Measurements from ENCODE around the gene CFAP97D1. TPM values are rescaled to one million over a fixed set of nuclear protein-coding genes. Genes with fewer than 3 reads are reported as not detected.
A peak's percentile ranks its signal among the peaks of the same experiment; 100 is the strongest.

Gene CFAP97D1
- polyA plus RNA-seq, 2 of the 4 experiments (the other 2 are of a cell fraction), result not detected

DNA sequence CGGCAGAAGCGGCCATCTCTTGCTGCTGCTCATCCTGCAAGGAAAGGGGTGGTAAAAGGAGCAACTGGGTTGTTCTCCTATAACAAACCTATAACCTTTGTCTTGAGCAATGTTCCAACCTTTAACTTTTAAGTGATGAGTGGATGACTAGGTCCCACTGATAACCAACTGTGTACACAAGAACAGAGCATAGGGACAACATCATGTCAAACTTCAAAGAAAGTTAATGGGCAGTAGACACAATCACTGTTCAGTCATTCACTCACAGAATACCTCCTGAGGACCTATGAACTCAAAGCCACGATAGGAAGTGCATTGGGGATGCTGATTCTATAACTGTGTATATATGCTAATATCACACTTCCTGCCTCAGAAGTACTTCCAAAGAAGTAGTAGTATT is 21.6 kb downstream of the CFAP97D1 start:
- FAIRE-seq, result peak; percentile 46
- 81% methylated on average over 3 of the region's 3 CpGs for WGBS (ENCODE audit: missing lambda C conversion rate)
- ChIA-PET POLR2A (no interaction called here), CTCF (interaction anchor here (1.2 to 1.7 kb wide), 2 partner anchors 29 to 44 kb away, joined by 4 to 7 read pairs; no protein-coding TSS in a partner anchor)
- no peaks in the 10 kb centered on the region for H3K4me1 ChIP-seq
- DNase-seq (ENCODE audit: low read depth in 1 of 2, low spot score in 1 of 2), result no peak
- H3K27ac ChIP-seq, result no peak overlapping the region
- H3K4me3 ChIP-seq, result no peak overlapping the region
- no peak for ATAC-seq
- H3K9me3 ChIP-seq, result peaks cover 16% of the 10 kb centered on the region; the same call in 2 of the 3 replicates
- no peak overlapping the region for H3K4me2 ChIP-seq
- TF ChIP-seq BHLHE40 (IDR thresholded peaks at IDR 0.05; ENCODE audit: low read depth, low read length), result no peak
- no peak for TF ChIP-seq TFCP2L1 (CRISPR knock-in tag; IDR thresholded peaks at IDR 0.05)
- no peak for TF ChIP-seq KDM1A (IDR thresholded peaks at IDR 0.05; ENCODE audit: low read depth)
- TF ChIP-seq FOXS1 (CRISPR knock-in tag; IDR thresholded peaks at IDR 0.05), result no peak
- no peak for TF ChIP-seq FOSL2 (IDR thresholded peaks at IDR 0.05)
- TF ChIP-seq FOSL2 (CRISPR knock-in tag; IDR thresholded peaks at IDR 0.05), result no peak
- TF ChIP-seq SMC3 (IDR thresholded peaks at IDR 0.05), result no peak
- no peak for TF ChIP-seq CEBPB (IDR thresholded peaks at IDR 0.05)
- no peak for TF ChIP-seq USF2 (IDR thresholded peaks at IDR 0.05)
- no peak for TF ChIP-seq ZNF302 (CRISPR knock-in tag; IDR thresholded peaks at IDR 0.05)
- TF ChIP-seq TP53 (CRISPR knock-in tag; IDR thresholded peaks at IDR 0.05), result no peak
- no peak for TF ChIP-seq CHD4 (IDR thresholded peaks at IDR 0.05; ENCODE audit: borderline replicate concordance)
- TF ChIP-seq RFX5 (IDR thresholded peaks at IDR 0.05), result no peak
- no peak for TF ChIP-seq GATA3 (IDR thresholded peaks at IDR 0.05; ENCODE audit: borderline replicate concordance)
- no peak for TF ChIP-seq RCOR1 (IDR thresholded peaks at IDR 0.05; ENCODE audit: low read depth, low read length)
- no peak for TF ChIP-seq CBX2 (IDR thresholded peaks at IDR 0.05; ENCODE audit: borderline replicate concordance, low read depth)
- TF ChIP-seq ZC3H11A (IDR thresholded peaks at IDR 0.05), result no peak
- TF ChIP-seq POLR2A (IDR thresholded peaks at IDR 0.05; ENCODE audit: low read length), result no peak
- no peak for TF ChIP-seq PBX3 (IDR thresholded peaks at IDR 0.05)
- TF ChIP-seq RNF2 (IDR thresholded peaks at IDR 0.05; ENCODE audit: borderline replicate concordance, low read depth), result no peak
- TF ChIP-seq HEYL (CRISPR knock-in tag; IDR thresholded peaks at IDR 0.05), result no peak

GRCh38 chr17:43803758-43804157 is 23.5 kb downstream of the CFAP97D1 start:
- no peak overlapping the region for H3K4me2 ChIP-seq
- H3K4me3 ChIP-seq, result no peak overlapping the region
- DNase-seq (ENCODE audit: low read depth in 1 of 2, low spot score in 1 of 2) (no peak), FAIRE-seq (peak; percentile 39), ATAC-seq (no peak)
- 87% methylated on average over 4 of the region's 4 CpGs for WGBS (ENCODE audit: missing lambda C conversion rate)
- H3K9me3 ChIP-seq, result 0 out of 3 replicates have a peak, but pooled peaks cover 4% of the 10 kb centered on the region
- TF ChIP-seq ZC3H11A (IDR thresholded peaks at IDR 0.05), result no peak
- no peak for TF ChIP-seq CBX8 (IDR thresholded peaks at IDR 0.05)
- TF ChIP-seq CTCF (IDR thresholded peaks at IDR 0.05), result no peak
- no peak for TF ChIP-seq HMGXB4 (CRISPR knock-in tag; IDR thresholded peaks at IDR 0.05; ENCODE audit: borderline replicate concordance)
- no peak for TF ChIP-seq FOSL2 (IDR thresholded peaks at IDR 0.05)
- TF ChIP-seq FOSL2 (CRISPR knock-in tag; IDR thresholded peaks at IDR 0.05), result no peak
- no peak for TF ChIP-seq KDM1A (IDR thresholded peaks at IDR 0.05; ENCODE audit: low read depth)
- TF ChIP-seq CHD2 (IDR thresholded peaks at IDR 0.05; ENCODE audit: low read length, partially characterized antibody), result no peak
- no peak for TF ChIP-seq EP300 (IDR thresholded peaks at IDR 0.05)
- TF ChIP-seq HES2 (IDR thresholded peaks at IDR 0.05), result no peak
- TF ChIP-seq HOXB5 (CRISPR knock-in tag; IDR thresholded peaks at IDR 0.05), result no peak
- no peak for TF ChIP-seq TP53 (CRISPR knock-in tag; IDR thresholded peaks at IDR 0.05)
- TF ChIP-seq NFE2L2 (conservative IDR thresholded peaks at IDR 0.05; ENCODE audit: low read length), result no peak
- TF ChIP-seq RFX5 (IDR thresholded peaks at IDR 0.05), result no peak
- TF ChIP-seq HDAC2 (IDR thresholded peaks at IDR 0.05), result no peak
- no peak for TF ChIP-seq POLR2AphosphoS2 (conservative IDR thresholded peaks at IDR 0.05; ENCODE audit: low read length)
- TF ChIP-seq EHMT2 (IDR thresholded peaks at IDR 0.05; ENCODE audit: low read depth), result no peak
- H3K4me1 ChIP-seq, result no peaks in the 10 kb centered on the region
- ChIA-PET CTCF (interaction anchor here (0.8 to 1.4 kb wide), 4 partner anchors 12 to 77 kb away, joined by 3 to 4 read pairs (median 4); no protein-coding TSS in a partner anchor), POLR2A (no interaction called here)
- no peak overlapping the region for H3K27ac ChIP-seq

Measured in A549 (cell line).